ENCODE measurements around the gene CHIC2.
"Not testable (repeated sequence)": the region's sequence is repeated elsewhere in the genome, so short reads cannot be mapped to it uniquely, and the experiment has no call there.

The CHIC2 gene

DNA sequence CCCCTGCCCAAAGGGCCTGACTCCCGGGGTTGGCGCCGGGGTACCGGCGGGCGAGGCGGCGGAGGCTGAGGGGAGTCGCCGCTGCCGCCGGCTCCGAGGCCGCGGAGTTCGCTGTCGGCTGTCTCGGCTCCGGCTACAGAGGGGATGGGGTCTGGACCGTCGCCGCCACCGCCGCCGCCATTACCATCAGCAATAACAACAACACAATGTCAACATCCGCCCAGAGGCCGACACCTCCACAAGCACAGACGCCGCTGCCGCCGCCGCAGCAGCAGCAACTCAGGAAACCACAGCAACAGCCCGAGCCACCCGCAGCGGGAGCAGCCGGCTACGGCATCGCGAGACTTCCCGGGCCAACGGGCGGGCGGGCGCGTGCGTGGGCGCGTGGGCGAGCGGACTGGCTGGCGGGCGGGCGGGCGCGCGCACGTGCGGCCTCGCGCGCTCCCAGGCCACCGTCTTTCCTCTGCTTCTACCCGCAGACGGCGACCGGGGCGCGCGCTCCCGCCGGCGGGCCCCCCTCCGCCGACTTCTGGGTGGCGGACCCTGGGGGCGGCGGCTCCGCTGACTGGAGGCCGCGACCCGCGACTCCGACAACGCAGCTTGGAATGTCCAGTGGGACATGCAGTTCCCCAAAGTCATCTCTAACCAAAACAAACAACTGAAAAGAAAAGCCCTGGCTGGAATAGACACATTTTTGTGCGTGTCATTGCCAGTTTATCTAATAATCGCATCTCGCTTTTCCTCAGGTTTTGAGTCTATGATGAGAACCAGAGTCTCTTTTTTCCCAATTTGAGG is at the start of gene CHIC2:
Gene CHIC2 (minus strand): TSS at position 289 of the 795 bp plus-strand sequence. CDS start 305 bp downstream, outside the sequence.
- peak within 1 kb of the TSS; percentile 88 for H3K4me3 ChIP-seq (ENCODE audit: low read depth, low read length)

DNA sequence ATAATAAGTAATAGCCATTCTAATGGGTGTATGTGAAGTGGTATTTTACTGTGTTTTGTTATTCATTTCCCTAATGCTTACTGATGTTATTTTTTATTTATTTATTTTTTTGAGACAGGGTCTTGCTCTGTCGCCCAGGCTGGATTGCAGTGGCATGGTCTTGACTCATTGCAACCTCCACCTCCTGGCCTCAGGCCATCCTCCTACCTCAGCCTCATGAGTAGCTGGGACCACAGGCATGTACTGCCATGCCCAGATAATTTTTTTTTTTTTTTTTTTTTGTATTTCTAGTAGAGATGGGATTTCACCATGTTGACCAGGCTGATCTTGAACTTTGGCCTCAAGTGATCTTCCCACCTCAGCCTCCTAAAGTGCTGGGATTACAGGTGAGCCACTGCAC is 48.8 kb upstream of the CHIC2 start:
- not testable (repeated sequence) for H3K4me3 ChIP-seq (ENCODE audit: low read depth, low read length)

DNA sequence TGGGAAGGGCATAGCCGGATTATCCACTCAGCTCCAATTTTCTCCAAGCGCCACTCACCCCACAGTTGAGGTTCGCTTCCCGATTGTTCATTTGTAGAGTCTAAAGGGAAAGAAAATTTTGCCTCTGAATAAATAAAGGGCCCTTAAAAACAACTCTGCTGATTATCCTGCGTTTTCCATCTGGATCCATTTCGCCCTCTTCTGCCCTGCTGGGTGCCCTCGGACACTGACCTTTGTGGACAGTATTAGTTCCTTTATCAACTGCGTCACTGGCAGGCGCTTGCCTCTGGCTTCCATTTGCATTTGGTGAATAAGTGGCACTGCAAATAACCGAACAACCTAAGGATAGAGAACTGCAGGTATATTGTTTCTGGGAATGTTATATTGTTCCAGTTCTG is 45.6 kb upstream of the CHIC2 start:
- H3K4me3 ChIP-seq (ENCODE audit: low read depth, low read length): no peak overlapping the region

DNA sequence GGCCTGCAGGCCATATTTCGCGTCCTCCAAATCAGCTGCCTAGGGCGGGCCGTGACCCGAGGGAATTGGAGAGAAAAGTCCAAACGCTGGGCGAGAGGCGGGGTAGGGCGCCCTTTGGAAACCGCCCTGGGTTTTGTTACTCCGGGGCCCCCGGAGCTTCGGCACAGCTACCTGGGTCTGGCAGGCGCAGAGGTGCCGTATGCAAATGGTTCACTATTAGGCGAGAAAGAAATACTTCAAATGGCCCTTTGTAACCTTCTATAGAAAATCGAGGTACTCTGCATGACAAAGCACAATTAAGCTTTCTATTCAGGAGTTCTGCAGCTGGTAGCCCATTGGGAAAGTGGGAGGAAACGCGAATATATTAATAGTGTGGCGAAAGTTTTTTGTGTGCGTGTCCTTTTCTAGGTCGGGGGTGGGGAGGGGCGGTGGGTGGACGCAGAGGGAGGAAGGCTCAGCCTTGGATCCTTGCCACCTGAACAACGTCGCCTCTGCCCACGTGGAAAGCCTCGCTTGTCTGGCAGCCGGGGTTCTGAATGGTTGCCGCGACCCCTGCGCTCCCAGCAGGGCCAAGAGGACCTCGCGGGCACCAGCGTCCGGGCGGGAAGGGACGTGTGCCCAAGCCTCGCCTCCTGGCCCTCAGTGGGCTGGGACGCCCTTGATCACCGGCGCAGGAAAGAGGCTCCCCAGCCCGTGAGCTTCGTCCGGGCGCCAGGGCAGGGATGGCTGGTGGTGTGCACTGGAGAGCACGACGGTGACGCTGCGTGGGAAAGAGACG is 45.0 kb upstream of the CHIC2 start:
- H3K4me3 ChIP-seq (ENCODE audit: low read depth, low read length): peak overlapping the region; percentile 20

DNA sequence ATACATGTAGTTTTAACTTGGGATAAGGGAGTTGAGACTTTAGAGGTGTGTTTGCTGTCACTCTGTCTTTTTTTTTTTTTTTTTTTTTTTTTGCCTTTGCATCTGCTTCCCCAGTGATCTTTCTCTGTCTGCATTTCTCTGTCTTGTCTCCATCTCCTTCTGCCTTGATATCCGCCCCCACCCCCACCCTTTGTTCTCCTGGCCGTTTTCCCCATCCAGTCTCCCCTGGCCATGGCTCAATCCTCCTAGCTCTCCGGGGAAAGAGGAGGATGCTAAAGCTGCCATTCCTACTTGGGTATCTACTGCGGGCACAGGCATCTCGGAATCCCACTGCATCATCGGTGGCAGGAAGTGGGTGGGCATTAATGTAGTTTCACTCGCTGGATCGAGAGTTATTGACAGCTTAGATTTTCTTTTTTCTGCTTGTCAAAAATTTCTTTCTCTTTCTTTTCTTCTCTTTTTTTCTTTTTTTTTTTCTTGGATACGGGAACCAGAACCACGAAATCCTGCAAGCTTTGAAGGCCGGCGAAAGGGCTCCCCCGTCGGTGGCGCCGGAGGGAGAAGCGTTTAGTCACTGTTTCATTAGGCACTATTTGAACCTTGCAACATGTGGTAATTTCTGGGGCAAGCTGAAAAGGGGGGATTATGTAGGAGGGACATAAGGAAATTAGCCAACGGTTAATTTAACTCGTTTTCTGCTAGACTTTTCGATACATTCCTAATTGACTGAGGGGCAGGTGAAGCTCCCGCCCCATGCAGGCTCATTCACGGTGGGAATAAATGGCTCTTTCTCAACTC is 43.7 kb upstream of the CHIC2 start:
- H3K4me3 ChIP-seq (ENCODE audit: low read depth, low read length): no peak overlapping the region

DNA sequence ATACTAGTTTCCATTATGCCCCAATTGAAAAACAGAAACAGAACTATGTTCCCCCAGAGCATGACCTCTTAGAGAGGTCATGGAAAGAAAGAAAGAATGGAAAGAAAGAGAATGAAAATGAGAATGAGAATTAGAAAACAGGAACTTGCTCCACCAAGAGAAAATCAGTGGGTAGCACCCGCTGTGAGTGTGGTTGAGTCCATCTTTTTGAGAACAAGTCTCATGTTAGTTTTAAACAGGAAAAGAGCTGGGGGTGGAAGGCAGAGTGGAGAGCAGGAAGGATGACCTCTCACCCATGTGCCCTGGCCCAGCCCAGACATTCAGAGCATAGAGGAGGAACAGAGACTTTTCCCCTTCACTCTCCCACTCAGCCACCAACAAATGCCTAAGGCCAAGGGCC is 40.5 kb upstream of the CHIC2 start:
- H3K4me3 ChIP-seq (ENCODE audit: low read depth, low read length): no peak overlapping the region

DNA sequence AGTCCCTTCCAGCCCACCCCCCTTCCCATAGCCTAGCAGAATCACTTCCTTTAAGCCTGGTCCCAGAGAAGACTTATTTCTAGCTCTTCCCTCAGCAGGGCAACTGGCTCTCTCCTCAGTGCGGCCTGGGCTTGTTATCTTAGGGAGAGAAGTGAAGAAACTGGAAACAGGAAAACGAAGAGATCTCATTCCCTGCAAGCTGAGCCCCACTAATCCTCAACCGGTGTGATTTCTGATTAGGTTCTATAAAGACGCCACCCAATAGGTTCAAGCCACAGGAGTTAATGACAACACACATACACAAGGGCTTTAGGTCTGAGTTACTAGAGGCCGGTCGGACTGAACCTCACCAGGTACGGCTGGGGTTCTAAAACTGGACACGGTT is 38.8 kb upstream of the CHIC2 start:
- H3K4me3 ChIP-seq (ENCODE audit: low read depth, low read length): no peak overlapping the region

DNA sequence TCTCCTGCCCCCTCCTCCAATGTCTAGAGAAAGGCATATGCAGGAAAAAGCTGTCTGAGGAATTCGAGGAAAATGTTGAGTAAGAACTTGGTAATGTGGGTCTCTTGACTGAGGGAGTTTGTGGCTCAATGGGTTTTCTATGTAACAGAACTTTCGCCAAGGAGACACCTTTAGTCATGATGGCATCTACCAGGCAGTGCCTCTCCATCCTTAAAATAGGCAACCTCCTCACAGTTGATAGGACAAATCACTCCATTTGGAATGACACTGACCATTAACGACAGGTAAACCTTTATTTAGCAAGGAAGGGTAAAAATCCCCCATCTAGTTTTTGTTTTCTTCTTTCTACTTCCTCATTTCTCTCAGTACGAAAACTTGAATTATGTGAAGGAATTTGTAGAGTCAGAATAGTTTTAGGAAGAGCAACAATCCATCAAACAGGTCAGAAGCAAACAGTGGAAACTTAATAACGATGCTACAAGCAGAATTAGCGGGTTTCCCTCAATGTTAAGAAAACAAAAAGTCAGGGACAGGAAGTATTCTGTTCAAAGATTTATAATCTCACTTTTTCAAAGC is 38.2 kb upstream of the CHIC2 start:
- H3K4me3 ChIP-seq (ENCODE audit: low read depth, low read length): no peak overlapping the region

DNA sequence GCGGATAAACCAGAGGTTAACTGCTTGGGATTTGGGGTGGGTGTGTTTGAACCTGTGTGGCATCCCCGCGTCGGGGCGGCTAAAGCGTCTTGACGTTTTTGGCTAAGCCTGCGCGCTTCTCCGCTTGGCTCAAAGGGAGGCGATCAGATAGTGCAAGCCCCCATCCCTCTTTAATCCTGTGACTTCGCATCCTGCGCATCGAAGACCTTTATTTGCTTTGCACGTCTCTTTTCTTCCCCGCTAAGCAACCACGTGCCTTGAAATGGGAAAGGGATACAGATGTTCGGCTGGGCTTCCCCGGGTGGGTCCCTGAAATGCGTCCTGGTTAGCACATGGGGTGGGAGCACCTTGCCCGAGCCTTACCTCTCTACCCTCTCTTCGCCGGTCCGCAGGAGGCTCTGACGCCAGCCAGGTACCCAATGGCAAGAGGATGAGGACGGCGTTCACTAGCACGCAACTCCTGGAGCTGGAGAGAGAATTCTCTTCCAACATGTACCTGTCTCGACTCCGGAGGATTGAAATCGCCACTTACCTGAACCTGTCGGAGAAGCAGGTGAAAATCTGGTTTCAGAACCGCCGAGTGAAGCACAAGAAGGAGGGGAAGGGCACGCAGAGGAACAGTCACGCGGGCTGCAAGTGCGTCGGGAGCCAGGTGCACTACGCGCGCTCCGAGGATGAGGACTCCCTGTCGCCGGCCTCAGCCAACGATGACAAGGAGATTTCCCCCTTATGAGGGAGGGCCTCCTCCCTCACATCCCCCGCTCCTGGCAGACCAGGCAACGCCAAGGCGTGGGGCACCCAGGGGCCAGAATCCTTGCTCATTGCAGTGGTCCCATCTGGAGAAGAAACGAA is 37.0 kb upstream of the CHIC2 start:
- H3K4me3 ChIP-seq (ENCODE audit: low read depth, low read length): no peak overlapping the region

DNA sequence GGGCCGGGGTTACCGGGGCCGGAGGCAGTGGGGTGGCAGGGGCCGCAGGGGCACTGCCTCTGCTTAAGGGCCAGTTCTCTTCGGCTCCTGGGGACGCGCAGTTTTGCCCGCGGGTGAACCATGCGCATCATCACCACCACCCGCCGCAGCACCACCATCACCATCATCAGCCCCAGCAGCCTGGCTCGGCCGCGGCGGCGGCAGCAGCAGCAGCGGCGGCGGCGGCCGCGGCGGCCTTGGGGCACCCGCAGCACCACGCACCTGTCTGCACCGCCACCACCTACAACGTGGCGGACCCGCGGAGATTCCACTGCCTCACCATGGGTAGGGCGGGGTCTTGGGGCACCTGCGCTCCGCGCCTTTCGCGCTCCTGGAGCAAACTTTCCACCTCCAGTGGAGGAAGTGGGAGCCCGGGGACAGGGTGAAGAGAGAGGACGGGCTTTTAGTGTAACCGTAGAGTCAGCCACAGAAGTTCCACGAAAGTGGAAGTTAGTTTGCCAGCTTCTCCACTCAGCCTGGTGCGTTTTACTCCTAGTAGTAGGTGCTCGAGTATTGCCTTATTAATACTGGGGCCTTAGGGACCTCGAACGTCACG is 36.3 kb upstream of the CHIC2 start:
- no peak overlapping the region for H3K4me3 ChIP-seq (ENCODE audit: low read depth, low read length)

DNA sequence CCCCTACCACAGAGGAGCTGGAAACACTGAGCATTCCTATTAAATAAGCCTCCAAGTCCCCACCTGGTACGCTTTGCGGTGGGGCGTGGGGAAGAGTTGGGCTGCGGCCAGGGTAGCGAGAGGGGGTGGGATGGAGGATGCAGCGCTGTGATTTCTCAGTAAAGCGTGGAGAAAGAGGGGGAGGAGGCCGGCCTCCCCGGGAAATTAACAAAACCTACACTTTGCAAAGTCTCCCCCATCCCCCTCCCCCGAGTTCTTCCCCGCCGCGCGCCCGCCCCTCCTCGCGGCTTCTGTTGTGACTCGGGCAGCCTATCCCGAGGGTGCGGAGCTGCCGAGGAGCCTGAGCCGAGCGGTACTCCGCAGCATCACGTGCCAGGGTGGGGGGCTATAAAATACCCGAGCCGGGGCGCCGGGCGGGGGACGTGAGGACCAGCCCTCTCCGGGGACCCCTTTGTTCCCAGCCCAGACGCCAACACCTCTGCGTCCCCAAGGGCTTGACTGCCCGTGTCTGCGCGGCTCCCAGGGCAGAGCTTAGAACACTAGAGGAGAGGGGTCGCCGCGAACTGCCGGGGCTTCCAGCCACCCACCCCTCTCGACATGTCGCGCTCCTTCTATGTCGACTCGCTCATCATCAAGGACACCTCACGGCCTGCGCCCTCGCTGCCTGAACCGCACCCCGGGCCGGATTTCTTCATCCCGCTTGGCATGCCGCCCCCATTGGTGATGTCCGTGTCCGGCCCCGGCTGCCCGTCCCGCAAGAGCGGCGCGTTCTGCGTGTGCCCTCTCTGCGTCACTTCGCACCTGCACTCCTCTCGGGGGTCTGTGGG is 35.6 kb upstream of the CHIC2 start, which contains the start of gene GSX2:
Gene GSX2 (plus strand): TSS at position 416 of the 827 bp plus-strand sequence. CDS start 182 bp downstream, at position 598.
- H3K4me3 ChIP-seq (ENCODE audit: low read depth, low read length): no peak within 1 kb of the TSS

DNA sequence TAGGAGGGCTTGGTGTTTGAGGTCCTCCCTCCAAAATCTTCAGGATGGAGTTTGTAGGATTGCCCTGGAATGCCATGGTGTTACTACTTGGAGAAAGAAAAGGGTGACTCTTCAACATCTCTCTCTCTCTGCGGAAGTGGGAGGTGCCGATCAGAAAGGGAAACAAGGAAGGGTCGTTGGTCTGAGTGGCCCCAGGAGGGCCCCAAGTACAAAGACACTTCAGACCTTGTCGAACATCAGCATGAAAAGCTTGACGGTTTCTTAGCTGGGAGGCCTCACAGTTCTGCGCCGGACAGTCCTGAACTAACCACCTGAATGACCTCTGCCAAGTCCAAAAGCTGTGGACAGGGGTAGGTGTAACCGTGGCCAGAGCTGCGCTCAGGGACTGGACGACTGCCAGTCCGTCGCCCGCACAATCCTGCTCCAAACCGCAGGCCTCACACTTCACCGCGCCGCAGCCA is 34.9 kb upstream of the CHIC2 start:
- no peak overlapping the region for H3K4me3 ChIP-seq (ENCODE audit: low read depth, low read length)

DNA sequence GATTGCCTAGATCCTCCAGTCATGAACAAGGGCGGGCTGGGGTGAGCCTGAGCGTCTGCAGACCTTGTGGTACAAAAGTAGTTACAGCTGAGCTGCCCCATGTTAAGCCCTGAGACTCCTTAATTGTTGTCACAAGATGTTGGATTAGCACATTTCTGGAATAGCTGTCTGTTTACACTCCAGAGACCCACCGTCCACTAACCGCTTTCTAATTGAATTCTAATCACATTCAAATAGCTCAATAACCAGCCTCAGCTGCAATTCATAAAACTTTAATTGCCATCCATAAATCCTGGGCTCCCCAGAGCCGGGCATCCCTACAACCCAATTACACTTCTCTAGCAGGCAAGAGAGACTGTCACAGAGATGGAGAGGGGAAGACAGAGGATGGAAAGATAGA is 34.0 kb upstream of the CHIC2 start:
- H3K4me3 ChIP-seq (ENCODE audit: low read depth, low read length): no peak overlapping the region

DNA sequence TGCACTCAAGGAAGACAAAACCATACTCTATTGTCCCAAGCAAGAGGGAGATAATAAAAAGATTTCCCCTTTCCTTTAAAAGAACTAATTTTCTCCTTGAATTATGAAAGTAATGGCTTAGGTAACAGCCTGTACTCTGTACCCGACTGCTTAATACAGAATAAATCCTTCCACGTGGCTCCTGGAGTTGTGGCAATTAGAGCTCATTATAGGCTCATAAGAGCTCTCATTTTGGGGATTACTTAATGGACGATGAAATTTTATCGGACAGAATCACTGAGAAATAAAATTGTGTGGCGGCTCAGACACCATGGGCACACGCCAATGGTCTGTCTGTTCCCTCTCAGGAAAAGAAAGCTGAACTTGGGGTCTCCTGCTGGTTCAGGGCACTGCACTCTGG is 32.7 kb upstream of the CHIC2 start:
- no peak overlapping the region for H3K4me3 ChIP-seq (ENCODE audit: low read depth, low read length)

DNA sequence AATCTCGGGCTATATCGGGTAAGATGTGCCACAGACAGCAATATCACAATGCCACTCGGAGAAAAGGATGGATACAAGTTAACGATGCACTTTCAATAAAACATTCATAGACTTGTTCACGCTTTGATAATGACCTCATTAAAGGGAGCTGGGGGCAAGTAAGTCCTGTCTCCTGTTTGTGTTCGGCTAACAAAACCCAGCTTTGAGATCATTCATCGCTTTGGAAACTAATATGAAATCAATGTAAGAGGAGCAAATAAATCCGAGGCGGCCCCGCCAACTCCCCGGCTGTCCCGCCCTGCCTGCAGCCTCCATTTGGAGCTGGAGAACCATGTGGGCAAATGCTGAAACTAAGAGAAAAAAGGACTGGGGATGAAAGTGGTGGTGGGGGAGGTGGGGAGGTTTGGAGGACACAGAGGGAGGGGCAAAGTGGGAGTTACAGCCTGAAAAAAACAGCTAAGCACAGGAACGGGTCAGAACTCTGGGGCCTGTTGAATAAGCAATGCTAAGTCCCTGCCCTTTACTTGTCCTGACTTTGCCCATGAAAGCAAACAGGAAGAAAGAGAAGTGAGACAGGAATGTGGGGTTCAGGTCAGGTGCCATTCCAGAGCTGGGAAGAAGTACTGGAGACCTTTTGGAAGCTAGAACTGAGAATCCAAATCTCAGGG is 32.0 kb upstream of the CHIC2 start:
- H3K4me3 ChIP-seq (ENCODE audit: low read depth, low read length): no peak overlapping the region

DNA sequence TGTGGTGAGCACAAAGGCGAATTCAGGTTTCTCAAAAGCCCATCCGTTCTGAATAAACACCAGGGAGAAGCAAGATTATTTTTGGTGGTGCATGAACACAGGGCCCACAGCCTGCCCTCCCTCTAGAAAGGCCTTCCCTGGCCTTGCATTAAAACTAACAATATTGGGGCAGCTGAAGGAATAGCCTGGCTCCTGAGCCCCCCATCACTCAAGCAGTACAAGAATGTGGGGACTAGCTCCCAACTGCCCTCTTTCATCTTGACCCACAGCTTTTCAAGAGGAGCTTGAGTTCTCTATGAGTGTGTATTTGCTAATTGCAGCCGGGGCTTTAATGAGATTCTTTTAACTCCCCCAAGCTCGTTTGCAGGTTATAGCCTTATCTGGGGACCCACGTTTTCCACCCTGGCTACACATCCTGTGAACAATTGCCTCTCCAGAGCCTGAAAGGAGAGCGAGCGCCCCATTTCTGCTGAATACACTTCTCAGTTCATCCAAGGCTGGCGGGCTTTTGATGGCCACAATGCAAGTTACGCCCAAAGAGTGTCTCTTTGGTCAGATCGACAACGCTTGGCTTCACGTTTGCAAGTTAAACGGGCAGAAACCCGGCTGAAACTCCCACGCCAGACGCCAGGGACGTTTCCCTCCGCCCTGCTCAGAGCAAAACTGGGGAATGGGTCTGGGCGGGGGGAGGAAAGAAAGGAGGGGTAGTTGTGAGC is 30.9 kb upstream of the CHIC2 start:
- H3K4me3 ChIP-seq (ENCODE audit: low read depth, low read length): no peak overlapping the region

DNA sequence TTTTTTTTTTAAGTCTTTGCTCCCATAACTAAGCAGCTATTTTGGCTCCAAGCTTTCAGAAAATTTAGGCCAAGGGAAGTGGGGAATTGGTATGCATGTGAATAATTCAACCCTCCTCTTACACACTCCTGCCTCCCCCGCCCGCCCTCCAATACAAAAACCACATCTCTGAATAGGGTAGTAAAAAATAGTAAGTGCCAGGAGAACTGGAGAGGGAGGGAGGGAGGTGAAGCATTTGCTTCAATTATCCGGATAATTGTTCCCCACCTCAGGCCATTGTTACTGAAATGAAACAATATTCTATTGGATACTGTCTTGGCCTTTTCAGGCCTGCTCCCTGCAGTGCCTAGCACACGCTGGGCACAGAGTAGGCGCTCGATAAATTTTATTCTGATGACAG is 30.0 kb upstream of the CHIC2 start:
- no peak overlapping the region for H3K4me3 ChIP-seq (ENCODE audit: low read depth, low read length)
